Measurements from ENCODE around the gene SUGCT.

Gene SUGCT

DNA sequence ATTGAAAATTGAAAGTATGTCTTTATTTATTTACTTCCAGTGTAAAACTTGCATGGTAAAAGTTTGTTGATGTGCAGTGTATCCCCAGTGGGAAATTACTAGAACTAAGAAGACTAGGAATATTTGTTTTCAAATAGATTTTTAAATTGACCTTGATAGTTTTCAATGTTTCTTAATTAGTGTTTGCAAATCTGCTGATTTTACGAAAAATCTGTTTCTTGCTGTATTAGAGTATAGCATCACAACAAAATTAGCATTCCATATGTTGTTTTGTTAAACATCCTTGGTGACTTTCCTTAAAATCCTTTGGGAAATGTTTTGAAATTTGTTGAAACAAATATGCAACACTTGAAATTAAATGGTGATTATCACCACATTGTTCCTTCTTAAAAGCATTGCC is 425.9 kb downstream of the SUGCT start:
- Histone ChIP-seq H3K9me2 (replicated peaks; ENCODE audit: insufficient read depth, low read length) (no peaks in the 10 kb centered on the region), H3K9ac (ENCODE audit: low read length) (no peak overlapping the region), H3K27me3 (replicated peaks; ENCODE audit: insufficient read depth, low read length) (no peaks in the 10 kb centered on the region), H4K20me1 (ENCODE audit: insufficient read depth, low read length) (no peaks in the 10 kb centered on the region), H3K79me2 (ENCODE audit: low read length) (no peaks in the 10 kb centered on the region), H3K27ac (ENCODE audit: low read length) (no peak overlapping the region), H3K36me3 (replicated peaks; ENCODE audit: insufficient read depth, low read length) (no peaks in the 10 kb centered on the region), H3F3A (ENCODE audit: insufficient read depth, low read length) (no peaks in the 10 kb centered on the region), H3K9me3 (replicated peaks; ENCODE audit: insufficient read depth, low read length) (no peaks in the 10 kb centered on the region), H3K4me2 (ENCODE audit: low read depth, low read length) (no peak overlapping the region), H3K4me1 (ENCODE audit: low read length) (no peaks in the 10 kb centered on the region), H2AFZ (ENCODE audit: low read length) (no peak overlapping the region), H3K4me3 (ENCODE audit: low read length) (no peak overlapping the region)
- no peak for TF ChIP-seq EZH2phosphoT487 (IDR thresholded peaks at IDR 0.05; ENCODE audit: low read length)
- no peak for TF ChIP-seq EZH2 (optimal IDR thresholded peaks at IDR 0.05; ENCODE audit: low read depth, low read length)
- TF ChIP-seq CTCF (IDR thresholded peaks at IDR 0.05; ENCODE audit: low read length): no peak
- no peak for DNase-seq

DNA sequence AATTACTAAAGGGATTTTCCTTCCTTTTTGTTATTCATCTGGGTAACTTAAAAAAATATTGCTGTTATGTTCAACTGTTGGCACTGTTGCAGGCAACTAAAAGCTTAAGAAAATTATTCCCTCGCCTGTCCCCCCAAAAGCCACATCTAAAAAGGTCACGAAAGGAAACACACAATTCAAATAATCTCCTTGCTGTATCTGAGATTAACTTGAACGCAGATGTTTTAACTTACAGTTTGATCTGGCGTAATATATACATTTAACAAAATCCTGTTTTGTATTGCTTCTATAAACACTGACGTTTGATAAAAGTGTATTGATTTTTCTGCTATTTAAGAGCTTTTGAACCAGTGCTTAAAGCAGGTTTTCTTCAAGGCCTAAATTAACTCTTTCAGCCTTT is 432.1 kb downstream of the SUGCT start:
- no peaks in the 10 kb centered on the region for H3K9me2 ChIP-seq (replicated peaks; ENCODE audit: insufficient read depth, low read length)
- H3K27me3 ChIP-seq (replicated peaks; ENCODE audit: insufficient read depth, low read length): no peaks in the 10 kb centered on the region
- H4K20me1 ChIP-seq (ENCODE audit: insufficient read depth, low read length): no peaks in the 10 kb centered on the region
- H3K36me3 ChIP-seq (replicated peaks; ENCODE audit: insufficient read depth, low read length): no peaks in the 10 kb centered on the region
- no peaks in the 10 kb centered on the region for H3F3A ChIP-seq (ENCODE audit: insufficient read depth, low read length)
- no peak overlapping the region for H2AFZ ChIP-seq (ENCODE audit: low read length)
- H3K9me3 ChIP-seq (replicated peaks; ENCODE audit: insufficient read depth, low read length): no peaks in the 10 kb centered on the region
- H3K79me2 ChIP-seq (ENCODE audit: low read length): no peaks in the 10 kb centered on the region
- no peak overlapping the region for H3K9ac ChIP-seq (ENCODE audit: low read length)
- no peak for TF ChIP-seq CTCF (IDR thresholded peaks at IDR 0.05; ENCODE audit: low read length)
- TF ChIP-seq EZH2phosphoT487 (IDR thresholded peaks at IDR 0.05; ENCODE audit: low read length): no peak
- TF ChIP-seq EZH2 (optimal IDR thresholded peaks at IDR 0.05; ENCODE audit: low read depth, low read length): no peak
- H3K4me2 ChIP-seq (ENCODE audit: low read depth, low read length): no peak overlapping the region
- no peak overlapping the region for H3K27ac ChIP-seq (ENCODE audit: low read length)
- no peaks in the 10 kb centered on the region for H3K4me1 ChIP-seq (ENCODE audit: low read length)
- DNase-seq: no peak
- H3K4me3 ChIP-seq (ENCODE audit: low read length): no peak overlapping the region

- no peak for TF ChIP-seq EZH2phosphoT487 (IDR thresholded peaks at IDR 0.05; ENCODE audit: low read length)
- Histone ChIP-seq H3K4me1 (ENCODE audit: low read length) (no peaks in the 10 kb centered on the region), H3K4me2 (ENCODE audit: low read depth, low read length) (no peak overlapping the region), H3K9me3 (replicated peaks; ENCODE audit: insufficient read depth, low read length) (no peaks in the 10 kb centered on the region), H3F3A (ENCODE audit: insufficient read depth, low read length) (no peaks in the 10 kb centered on the region), H3K27ac (ENCODE audit: low read length) (no peak overlapping the region), H3K27me3 (replicated peaks; ENCODE audit: insufficient read depth, low read length) (no peaks in the 10 kb centered on the region), H2AFZ (ENCODE audit: low read length) (no peak overlapping the region), H3K79me2 (ENCODE audit: low read length) (no peaks in the 10 kb centered on the region), H3K9me2 (replicated peaks; ENCODE audit: insufficient read depth, low read length) (no peaks in the 10 kb centered on the region), H3K4me3 (ENCODE audit: low read length) (no peak overlapping the region), H3K36me3 (replicated peaks; ENCODE audit: insufficient read depth, low read length) (no peaks in the 10 kb centered on the region), H4K20me1 (ENCODE audit: insufficient read depth, low read length) (no peaks in the 10 kb centered on the region), H3K9ac (ENCODE audit: low read length) (no peak overlapping the region)
- DNase-seq: no peak
Measured at GRCh38 chr7:40569326-40569725, 434.5 kb downstream of the SUGCT start.

DNA sequence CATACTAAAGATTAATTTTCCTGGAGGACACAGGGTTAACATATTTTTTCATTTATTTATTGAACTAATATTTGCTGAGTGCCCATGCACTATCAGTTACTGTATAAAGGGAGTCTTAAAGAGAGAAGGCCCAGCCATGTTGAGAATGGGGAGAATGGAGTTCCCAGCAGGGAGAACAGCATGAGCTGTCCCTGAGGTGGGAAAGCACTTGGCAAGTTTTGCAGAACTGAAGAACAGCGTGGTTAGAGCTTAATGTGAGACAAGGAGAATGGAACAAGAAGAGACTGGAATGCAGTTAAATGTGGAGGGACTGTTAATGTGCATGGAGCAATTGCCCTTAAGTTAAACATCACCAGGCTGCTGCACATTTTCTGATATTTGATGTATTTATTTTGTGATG is 435.4 kb downstream of the SUGCT start:
- no peaks in the 10 kb centered on the region for H3F3A ChIP-seq (ENCODE audit: insufficient read depth, low read length)
- H3K9ac ChIP-seq (ENCODE audit: low read length): no peak overlapping the region
- no peak overlapping the region for H3K4me3 ChIP-seq (ENCODE audit: low read length)
- no peak overlapping the region for H2AFZ ChIP-seq (ENCODE audit: low read length)
- H3K9me2 ChIP-seq (replicated peaks; ENCODE audit: insufficient read depth, low read length): no peaks in the 10 kb centered on the region
- no peaks in the 10 kb centered on the region for H3K36me3 ChIP-seq (replicated peaks; ENCODE audit: insufficient read depth, low read length)
- no peaks in the 10 kb centered on the region for H3K4me1 ChIP-seq (ENCODE audit: low read length)
- H4K20me1 ChIP-seq (ENCODE audit: insufficient read depth, low read length): no peaks in the 10 kb centered on the region
- no peak overlapping the region for H3K27ac ChIP-seq (ENCODE audit: low read length)
- no peaks in the 10 kb centered on the region for H3K9me3 ChIP-seq (replicated peaks; ENCODE audit: insufficient read depth, low read length)
- no peak for DNase-seq
- H3K79me2 ChIP-seq (ENCODE audit: low read length): no peaks in the 10 kb centered on the region
- H3K27me3 ChIP-seq (replicated peaks; ENCODE audit: insufficient read depth, low read length): no peaks in the 10 kb centered on the region
- TF ChIP-seq CTCF (IDR thresholded peaks at IDR 0.05; ENCODE audit: low read length) (no peak), EZH2phosphoT487 (IDR thresholded peaks at IDR 0.05; ENCODE audit: low read length) (no peak), EZH2 (optimal IDR thresholded peaks at IDR 0.05; ENCODE audit: low read depth, low read length) (no peak)
- H3K4me2 ChIP-seq (ENCODE audit: low read depth, low read length): no peak overlapping the region
